ENCODE measurements around the gene CHAD.

DNA sequence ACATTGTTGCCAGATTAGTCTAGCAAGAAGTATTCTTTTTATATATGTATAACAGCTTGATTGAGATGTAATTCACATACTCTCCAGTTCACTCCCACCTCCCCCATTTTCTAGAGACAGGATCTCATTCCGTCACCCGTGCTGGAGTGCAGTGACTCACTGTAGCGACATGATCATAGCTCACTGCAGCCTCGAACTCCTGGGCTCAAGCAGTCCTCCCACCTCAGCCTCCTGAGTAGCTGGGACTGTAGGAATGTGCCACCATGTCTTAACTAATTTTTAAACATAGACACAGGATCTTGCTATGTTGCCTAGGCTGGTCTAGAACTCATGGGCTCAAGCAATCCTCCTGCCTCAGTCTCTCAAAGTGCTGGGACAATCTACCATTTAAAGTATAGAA, 6.7 kb upstream of the CHAD start:
- TF ChIP-seq CTCF (IDR thresholded peaks at IDR 0.05) (no peak), POLR2A (IDR thresholded peaks at IDR 0.05) (no peak)

All from testis (tissue), 2 donors.